ENCODE data around the gene KCTD16.

Gene KCTD16

GRCh38 chr5:144460600-144460999 is 289.9 kb downstream of the KCTD16 start:
- DNase-seq (no peak), ATAC-seq (no peak)

DNA sequence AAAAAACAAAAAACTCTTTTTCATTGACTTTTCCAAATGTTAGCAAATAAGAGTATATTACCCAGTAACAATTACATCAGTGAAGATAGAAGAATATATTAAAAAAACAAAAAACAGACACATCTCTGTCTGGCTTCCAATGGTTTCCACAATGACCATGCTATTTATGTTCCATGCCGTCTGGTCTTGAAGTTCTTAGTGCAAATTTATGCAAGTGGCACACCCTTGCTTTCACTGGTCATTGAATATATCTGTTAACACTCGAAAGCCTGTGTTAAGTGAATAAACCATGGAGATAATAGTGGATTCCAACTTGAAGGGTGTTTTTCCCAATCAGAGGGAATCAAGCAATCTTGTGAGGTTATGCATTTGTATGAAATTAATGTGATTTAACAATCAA is 291.9 kb downstream of the KCTD16 start:
- ATAC-seq (no peak), DNase-seq (no peak)

DNA sequence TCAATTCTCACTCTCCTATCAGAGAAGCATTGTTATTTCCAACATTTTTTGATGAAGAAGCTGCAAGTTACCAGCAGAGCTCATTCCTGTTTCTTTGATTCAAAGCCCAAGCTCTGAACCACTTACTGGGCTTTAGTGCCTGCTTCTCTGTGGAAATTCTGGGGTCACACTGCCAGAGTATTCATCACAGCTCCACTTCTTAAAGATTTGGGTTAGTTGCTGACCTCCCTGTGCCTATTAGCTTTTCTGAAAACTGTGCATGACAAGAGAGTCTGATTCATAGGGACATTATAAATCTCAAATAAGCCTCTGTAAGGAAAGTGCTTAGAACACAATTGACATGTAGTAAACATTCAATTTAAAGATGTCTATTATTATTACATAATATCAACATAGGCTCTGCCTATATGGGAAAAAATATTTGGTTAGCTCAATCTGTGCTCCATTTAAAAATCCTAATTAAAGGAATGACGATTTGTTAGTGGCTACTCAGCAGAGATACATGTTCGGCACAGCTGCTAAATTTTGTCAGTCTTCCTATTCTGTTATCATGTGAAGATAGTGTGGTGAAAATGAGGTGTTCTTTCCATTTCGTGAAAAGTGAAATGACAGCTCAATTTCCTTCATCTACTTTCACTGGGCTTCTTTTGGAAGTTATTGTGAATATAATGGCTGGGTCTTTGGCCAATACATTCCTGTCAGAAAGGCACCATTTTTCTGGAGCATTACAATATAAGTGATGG is 293.0 kb downstream of the KCTD16 start:
- DNase-seq (no peak), ATAC-seq (no peak)

- DNase-seq (no peak), ATAC-seq (no peak)
These were observed 293.6 kb downstream of the KCTD16 start for GRCh38 chr5:144464306-144464705.

DNA sequence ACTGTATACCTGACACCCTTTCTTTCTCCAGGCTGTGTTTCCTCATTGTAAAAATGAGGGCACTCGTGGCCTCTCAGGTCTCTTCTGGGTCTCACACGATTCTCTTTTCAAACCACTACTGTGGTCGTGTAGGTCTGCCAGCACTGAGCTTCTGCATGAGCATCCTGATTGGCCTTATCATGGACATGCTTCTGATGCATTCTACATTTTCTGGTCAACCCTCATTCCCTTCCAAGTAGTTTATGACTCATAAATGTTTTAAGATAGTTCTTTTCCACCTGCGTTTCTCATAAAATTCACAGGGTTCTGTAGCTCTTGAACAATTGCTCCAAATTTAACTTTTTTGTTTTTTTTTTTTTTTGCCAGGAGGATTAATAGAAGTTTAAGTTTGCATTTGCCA is 294.8 kb downstream of the KCTD16 start:
- DNase-seq (no peak), ATAC-seq (no peak)

- ATAC-seq (no peak), DNase-seq (no peak)
These were observed 297.1 kb downstream of the KCTD16 start for GRCh38 chr5:144467792-144468191.

DNA sequence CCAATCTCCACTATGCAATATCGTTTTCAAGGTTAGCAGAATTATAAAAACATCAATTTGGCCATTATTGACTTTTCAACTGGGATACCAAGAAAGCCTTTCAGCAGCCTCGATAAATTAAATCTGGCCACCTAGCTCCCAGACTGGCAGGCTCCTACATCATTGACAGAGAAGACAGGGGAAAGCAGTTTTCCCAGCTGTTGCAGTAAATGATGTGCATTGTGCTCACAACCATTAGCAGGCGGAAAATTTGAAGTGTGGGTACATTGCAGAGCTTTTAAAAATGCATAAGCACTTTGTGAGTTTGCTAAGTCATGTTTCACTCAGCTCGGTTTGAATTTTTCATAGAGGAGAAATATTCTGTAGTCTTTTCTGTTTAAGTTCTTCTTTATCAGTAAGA is 297.9 kb downstream of the KCTD16 start:
- ATAC-seq (no peak), DNase-seq (no peak)

DNA sequence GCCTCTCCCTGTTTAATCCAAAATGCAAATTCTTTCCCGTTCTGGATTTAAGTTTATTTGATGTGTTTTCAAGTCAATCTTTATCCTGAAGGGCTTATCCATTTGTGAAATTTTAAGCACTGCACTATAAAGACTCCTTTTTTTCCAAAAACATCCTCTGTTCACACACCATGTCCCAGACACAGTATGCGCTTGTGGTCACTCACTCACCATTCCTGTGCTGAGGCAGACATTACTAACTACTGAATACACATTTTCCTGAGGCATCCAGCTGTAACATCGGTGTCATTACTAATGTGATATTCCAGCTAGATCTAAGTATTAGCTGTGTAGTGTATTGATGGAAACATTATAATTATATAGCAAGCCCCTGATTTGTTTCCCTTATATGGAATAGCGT is 298.4 kb downstream of the KCTD16 start:
- ATAC-seq, result no peak
- DNase-seq, result no peak

GRCh38 chr5:144472221-144472620 is 301.5 kb downstream of the KCTD16 start:
- DNase-seq, result no peak
- ATAC-seq, result no peak

DNA sequence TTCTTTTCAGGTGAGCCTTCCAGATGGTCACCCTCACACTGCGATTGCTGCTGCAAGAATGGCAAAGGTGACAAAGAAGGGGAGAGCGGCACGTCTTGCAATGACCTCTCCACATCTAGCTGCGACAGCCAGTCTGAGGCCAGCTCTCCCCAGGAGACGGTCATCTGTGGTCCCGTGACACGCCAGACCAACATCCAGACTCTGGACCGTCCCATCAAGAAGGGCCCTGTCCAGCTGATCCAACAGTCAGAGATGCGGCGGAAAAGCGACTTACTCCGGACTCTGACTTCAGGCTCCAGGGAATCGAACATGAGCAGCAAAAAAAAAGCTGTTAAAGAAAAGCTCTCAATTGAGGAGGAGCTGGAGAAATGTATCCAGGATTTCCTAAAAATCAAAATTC is 303.0 kb downstream of the KCTD16 start:
- DNase-seq, result no peak
- no peak for ATAC-seq

DNA sequence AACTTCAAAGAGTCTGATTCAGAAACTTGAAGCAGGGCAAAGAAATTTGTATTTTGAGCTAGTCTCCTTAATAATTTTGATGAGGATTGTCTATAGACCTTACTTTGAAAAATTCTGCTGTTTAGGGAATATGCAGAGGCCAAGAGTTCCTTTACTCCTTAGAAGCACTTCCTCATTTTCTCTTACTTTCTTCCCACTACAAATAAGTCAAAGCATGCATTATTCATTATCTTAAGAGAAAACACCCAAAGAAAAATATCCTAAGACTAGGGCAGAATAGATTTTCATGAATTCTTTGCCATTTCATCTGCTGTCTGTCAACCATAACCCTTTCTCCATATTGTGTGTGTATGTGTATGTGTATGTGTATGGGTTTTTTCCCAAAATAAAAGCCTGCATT is 307.9 kb downstream of the KCTD16 start:
- ATAC-seq (no peak), DNase-seq (no peak)

- ATAC-seq, result no peak
- DNase-seq, result no peak
These were observed 311.2 kb downstream of the KCTD16 start for GRCh38 chr5:144481861-144482260.

DNA sequence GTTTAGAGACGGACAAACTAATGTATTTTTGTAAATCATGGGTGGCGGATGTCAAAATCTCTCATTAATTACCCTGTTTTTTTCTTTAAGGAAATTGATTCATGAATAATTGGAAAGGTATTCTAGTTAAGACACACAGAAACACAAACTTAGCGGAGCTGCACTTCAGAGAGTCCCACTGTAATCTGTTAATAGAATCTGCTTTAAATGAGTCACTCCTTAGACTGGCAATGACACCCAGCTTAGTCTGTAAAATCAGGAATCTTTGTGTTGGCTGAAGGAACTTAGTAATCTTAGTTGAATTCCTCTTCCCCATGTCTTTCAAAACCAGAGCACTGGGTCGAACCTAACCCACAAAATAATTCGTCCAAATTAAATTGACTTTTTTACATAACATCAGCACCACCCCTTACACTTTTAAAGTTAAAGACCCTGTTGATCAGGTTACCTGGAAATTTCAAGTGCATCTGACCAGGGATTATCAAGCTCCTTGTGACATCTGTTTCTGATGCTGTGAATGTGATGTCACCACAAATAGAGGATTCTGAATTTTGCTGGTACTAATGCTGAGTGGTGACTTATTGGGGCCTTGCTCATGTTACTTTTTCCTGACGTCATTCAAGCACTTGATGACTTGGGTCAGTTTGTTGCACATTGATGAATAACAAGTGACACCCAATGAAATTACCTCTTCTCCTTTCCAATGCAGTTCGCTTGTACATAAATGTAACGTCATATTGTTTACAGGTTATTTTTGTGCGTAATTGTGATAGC is 313.6 kb downstream of the KCTD16 start:
- no peak for ATAC-seq
- no peak for DNase-seq

DNA sequence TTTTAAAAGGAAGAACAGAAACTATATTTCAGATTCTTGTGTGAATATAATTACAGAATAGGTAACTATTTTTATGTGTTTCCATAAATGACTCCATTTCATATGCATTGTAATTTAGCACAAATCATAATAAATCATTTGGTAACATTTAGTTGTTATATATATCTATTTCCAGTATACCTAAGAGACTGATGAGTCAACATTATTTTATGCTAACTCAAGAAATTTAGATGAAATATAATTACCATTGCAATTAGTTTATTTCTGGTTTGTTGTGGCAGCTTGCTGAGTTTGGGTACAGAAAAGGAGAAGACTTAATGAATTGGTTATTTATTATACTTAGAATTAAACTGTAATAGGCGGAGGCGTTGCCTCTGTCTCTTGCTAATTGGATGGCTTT is 314.9 kb downstream of the KCTD16 start:
- DNase-seq (no peak), ATAC-seq (no peak)

- no peak for DNase-seq
- ATAC-seq, result no peak
These were observed 316.5 kb downstream of the KCTD16 start for GRCh38 chr5:144487207-144487606.

DNA sequence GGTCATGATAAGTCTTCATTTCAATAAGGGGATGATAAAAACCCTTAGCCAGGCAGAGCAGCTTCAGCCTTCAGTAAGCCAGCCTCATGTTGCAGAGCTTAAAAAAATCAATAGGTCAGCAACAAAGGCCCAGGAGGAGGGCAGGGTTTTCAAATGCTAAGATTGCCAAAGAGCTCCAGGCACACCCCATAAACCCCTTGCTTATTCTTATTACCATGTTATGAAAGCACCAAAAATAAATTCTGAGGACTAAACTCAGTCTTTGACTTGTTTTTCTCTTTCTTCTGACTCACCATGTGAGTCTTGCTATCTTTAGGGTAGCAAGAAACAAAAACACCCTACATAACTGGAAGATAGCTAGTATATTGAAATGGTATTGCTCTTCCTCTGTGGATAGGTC is 317.1 kb downstream of the KCTD16 start:
- DNase-seq (no peak), ATAC-seq (no peak)

DNA sequence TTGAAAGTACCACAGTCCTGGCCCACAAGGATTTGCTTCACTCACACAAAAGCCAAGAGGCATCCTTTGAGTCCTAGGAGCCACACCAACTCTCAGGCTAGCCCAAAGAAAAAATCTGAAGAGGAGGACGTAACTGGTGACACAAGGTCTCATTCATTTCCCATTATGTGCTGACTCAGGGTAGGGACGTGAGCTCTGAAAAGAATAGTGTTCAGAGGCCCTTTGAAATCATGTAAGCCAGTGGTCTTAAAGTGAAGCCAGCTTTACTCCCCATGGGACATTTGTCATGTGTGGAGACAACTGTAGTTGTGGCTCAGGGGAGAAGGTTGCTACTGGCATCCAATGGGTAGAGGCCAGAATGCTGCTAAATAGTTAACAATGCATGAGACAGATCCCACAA is 332.4 kb downstream of the KCTD16 start:
- ATAC-seq (no peak), DNase-seq (no peak)

DNA sequence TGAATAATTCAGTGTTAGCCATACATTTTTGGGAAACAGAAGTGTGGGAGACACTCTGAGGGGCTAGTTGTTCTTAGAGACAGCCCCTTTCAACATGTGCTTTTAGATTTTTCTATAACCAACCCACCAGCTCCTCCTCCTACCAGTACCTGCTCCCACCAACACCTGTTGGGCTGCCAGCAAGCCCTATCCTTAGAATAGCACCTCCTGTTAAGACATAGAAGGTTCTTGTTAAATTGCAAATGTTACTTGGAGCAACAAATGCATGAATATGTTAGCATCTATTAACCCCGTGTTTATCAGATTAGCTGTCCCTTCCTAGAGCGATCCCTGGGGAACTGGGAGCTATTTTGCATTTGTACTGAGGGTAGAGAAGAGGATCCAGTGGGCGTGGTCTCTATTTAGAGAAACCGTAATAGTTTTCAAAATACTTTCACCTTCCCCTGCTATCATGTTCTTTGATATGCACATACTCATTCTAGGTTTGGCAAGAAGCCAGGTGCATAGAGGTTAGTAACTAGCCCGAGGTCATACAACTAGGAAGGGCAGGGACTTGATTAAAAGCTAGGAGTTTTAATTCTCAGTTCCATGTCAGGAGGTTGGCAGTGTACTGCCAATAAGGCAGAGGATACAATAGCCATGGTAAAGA is 334.4 kb downstream of the KCTD16 start:
- no peak for ATAC-seq
- DNase-seq, result no peak

GRCh38 chr5:144510845-144511579 is 340.3 kb downstream of the KCTD16 start:
- no peak for ATAC-seq
- no peak for DNase-seq

DNA sequence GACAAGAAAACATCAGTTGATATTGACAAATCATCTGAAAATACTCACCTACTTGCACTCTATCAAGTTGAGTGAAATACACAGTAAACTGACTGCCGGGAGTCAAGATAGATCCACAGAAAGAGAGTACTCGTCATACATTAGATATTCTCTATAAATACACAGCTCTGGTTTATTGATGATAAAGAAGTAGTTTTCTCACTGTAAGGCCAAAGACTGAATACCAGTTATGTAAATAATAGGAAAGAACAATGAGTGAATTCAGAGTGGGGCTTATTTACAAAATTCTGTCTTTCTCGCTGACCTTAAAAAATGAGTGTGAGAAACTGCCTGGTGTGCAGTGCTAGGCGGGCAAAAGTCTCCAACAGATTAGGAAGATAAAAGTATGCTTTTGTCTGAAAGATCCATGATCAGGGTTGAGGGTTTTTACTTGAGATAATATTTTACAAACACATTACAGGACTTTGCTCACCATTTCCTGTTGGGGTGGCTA is 341.0 kb downstream of the KCTD16 start:
- ATAC-seq (no peak), DNase-seq (no peak)

GRCh38 chr5:144522698-144523097 is 352.0 kb downstream of the KCTD16 start:
- ATAC-seq (no peak), DNase-seq (no peak)

- DNase-seq (no peak), ATAC-seq (no peak)
These were observed 354.3 kb downstream of the KCTD16 start for GRCh38 chr5:144525000-144525399.

DNA sequence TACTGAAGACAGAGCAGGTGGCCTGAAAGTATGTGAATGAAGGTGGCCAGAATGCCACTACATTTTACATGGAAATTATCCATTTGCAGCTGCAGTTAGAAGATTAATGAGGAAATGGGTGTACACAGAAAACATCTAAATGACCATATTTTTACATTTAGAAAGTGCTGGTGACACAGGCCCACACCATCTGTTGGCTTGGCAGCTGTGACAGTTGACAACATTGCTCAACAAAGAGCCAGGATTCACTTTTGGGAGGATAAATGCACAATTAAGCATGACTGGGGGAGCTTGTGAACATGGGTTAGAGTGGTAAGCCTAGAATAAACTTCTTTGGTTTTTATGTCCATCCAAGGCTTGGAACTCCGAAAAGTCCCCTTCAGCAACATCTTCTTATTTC is 360.5 kb downstream of the KCTD16 start:
- ATAC-seq (no peak), DNase-seq (no peak)

All from stimulated activated naive CD8-positive, alpha-beta T cell treated with anti-CD3 and anti-CD28 coated beads, Interleukin-15, Interleukin-2, amounts not matched to agents 100 U/mL and 50 U/mL, for 24 hours (primary cell).